RWPE1 (cell line): ENCODE data around the gene NRIP2.
"Not testable (repeated sequence)": the region's sequence is repeated elsewhere in the genome, so short reads cannot be mapped to it uniquely, and the experiment has no call there.

Experiments used
- CTCF ChIA-PET: fragments of 350-600 bp; sonication (Branson Sonifier 250); formaldehyde crosslinking; extraction: SDS; loops from one replicate; lab custom pipeline; 2021; lab: Yijun Ruan, JAX
- POLR2A ChIA-PET: fragments of 400-600 bp; formaldehyde crosslinking; extraction: SDS; loops from one replicate; lab custom pipeline; 2020; ENCODE audit warnings: antibody characterized with exemption; ENCODE audit not compliant: low non-redundant PET; lab: Yijun Ruan, JAX
- DNase-seq: peaks from one replicate; pipeline ENCODE4 v3.0.0; 2012; ENCODE audit warnings: low spot score
- H3K27ac ChIP-seq: fragments of 450-650 bp; 2 replicates; pipeline ENCODE4 v1.5.1; 2017
- TF ChIP-seq, protein P1 (sequence below): fragments of 450-650 bp; conservative IDR thresholded peaks from 2 replicates; pipeline ENCODE4 v1.5.1; 2017; ENCODE audit warnings: low read depth, mild to moderate bottlenecking

NRIP2 gene

GRCh38 chr12:2864198-2864597 lies 29.4 kb upstream of the NRIP2 start:
- DNase-seq, result no peak
- TF ChIP-seq, protein P1, sequence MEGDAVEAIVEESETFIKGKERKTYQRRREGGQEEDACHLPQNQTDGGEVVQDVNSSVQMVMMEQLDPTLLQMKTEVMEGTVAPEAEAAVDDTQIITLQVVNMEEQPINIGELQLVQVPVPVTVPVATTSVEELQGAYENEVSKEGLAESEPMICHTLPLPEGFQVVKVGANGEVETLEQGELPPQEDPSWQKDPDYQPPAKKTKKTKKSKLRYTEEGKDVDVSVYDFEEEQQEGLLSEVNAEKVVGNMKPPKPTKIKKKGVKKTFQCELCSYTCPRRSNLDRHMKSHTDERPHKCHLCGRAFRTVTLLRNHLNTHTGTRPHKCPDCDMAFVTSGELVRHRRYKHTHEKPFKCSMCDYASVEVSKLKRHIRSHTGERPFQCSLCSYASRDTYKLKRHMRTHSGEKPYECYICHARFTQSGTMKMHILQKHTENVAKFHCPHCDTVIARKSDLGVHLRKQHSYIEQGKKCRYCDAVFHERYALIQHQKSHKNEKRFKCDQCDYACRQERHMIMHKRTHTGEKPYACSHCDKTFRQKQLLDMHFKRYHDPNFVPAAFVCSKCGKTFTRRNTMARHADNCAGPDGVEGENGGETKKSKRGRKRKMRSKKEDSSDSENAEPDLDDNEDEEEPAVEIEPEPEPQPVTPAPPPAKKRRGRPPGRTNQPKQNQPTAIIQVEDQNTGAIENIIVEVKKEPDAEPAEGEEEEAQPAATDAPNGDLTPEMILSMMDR, result no peak
- no peak overlapping the region for H3K27ac ChIP-seq
- POLR2A ChIA-PET, result no interaction called here
- CTCF ChIA-PET, result interaction anchor here (0.5 to 1.8 kb wide), 5 partner anchors 10 to 1238 kb away, joined by 3 to 13 read pairs (median 6); no protein-coding TSS in a partner anchor

- H3K27ac ChIP-seq, DNase-seq, POLR2A ChIA-PET: not testable (repeated sequence)
- CTCF ChIA-PET, result interaction anchor here (1.8 kb wide), 1 partner anchor 10 kb away, joined by 13 read pairs; no protein-coding TSS in a partner anchor
Measured at GRCh38 chr12:2863402-2863801, 28.6 kb upstream of the NRIP2 start.

- H3K27ac ChIP-seq, result no peak overlapping the region
- TF ChIP-seq, protein P1, result no peak
- no peak for DNase-seq
- ChIA-PET CTCF (interaction anchor here (1.8 kb wide), 1 partner anchor 9 kb away, joined by 13 read pairs; no protein-coding TSS in a partner anchor), POLR2A (no interaction called here)
Measured at GRCh38 chr12:2862876-2863275, 28.0 kb upstream of the NRIP2 start.

GRCh38 chr12:2860170-2860569 lies 25.3 kb upstream of the NRIP2 start:
- H3K27ac ChIP-seq, result no peak overlapping the region
- CTCF ChIA-PET, result interaction anchor here (0.6 kb wide), 1 partner anchor 1187 kb away, joined by 3 read pairs; no protein-coding TSS in a partner anchor
- POLR2A ChIA-PET, result no interaction called here
- DNase-seq, result no peak
- TF ChIP-seq, protein P1, result no peak

DNA sequence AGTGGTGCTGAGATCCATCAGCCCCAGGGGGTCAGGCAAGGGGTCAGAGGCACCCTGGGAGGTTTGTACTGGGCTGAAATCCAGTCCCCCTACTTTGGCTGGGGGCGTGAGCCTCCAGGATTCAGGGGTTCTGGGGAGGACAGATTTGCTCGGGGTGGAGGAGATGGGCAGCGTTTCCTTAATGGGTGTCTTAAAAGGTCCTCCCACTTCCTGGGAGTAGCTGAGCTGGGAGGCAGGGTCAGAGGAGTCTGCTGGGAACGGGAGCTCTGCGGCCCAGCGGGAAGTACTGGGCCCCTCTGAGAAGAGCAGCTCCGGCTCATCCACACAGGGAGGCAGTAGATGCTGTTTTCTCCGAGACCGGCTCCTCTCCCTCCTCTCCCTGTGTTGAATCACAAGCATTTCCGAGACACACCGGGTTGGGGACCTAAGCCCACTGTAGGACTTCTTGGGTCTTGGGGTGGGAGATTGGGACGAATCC lies 24.1 kb upstream of the NRIP2 start:
- ChIA-PET POLR2A (no interaction called here), CTCF (no interaction called here)
- no peak overlapping the region for H3K27ac ChIP-seq
- DNase-seq, result no peak
- TF ChIP-seq, protein P1, result no peak

- TF ChIP-seq, protein P1, result no peak
- no peak for DNase-seq
- POLR2A ChIA-PET, result interaction anchor here (0.7 kb wide), 2 partner anchors 9 to 130 kb away, joined by 3 read pairs; no protein-coding TSS in a partner anchor
- no peak overlapping the region; the same call in 1 of the 2 replicates for H3K27ac ChIP-seq
- CTCF ChIA-PET, result no interaction called here
Measured at GRCh38 chr12:2858334-2858733, 23.5 kb upstream of the NRIP2 start.

DNA sequence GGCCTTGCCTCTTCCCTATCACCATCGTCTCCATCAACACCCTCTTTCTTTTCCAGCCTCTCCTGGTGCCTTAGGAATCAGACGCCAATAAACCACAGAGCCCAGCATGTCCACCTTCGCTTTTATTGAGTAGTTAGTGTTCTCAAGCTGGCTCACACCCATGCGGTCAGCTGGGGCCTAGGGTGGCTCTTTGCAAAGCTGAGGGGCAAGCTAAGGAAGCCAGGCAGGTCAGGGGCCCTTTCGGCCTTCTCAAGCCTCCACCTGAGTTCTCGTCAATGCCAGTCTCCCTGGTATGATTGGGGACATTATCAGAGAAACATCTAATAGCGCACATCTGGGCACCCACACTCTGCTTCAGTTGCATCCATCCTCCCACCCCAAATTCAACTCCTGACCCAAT lies 22.7 kb upstream of the NRIP2 start:
- no peak overlapping the region for H3K27ac ChIP-seq
- TF ChIP-seq, protein P1, result no peak
- no peak for DNase-seq
- ChIA-PET CTCF (no interaction called here), POLR2A (interaction anchor here (0.7 kb wide), 2 partner anchors 9 to 131 kb away, joined by 3 read pairs; no protein-coding TSS in a partner anchor)
